HEK293 (cell line): ENCODE measurements around the gene ZNF385C.
"Not testable (repeated sequence)": the region's sequence is repeated elsewhere in the genome, so short reads cannot be mapped to it uniquely, and the experiment has no call there.

Source experiments
- CTCF ChIA-PET: fragments of 350-600 bp; formaldehyde crosslinking; extraction: SDS; loops from one replicate; lab custom pipeline; 2021; ENCODE audit warnings: antibody characterized with exemption; lab: Yijun Ruan, JAX
- POLR2A ChIA-PET: fragments of 300-600 bp; formaldehyde crosslinking; extraction: SDS; loops from one replicate; lab custom pipeline; 2020; ENCODE audit warnings: antibody characterized with exemption, inconsistent platforms; lab: Yijun Ruan, JAX
- H3K27ac ChIP-seq: fragments of 200-500 bp; sonication (Bioruptor generic); 2 replicates; pipeline ENCODE4 v1.5.1; 2014; ENCODE audit warnings: low read depth, low read length, control low read depth, inconsistent platforms; ENCODE audit errors: extremely low read depth
- H3K36me3 ChIP-seq, 2 experiments: fragments of 200-500 bp in 1 of 2; sonication (Bioruptor generic) in 1 of 2; 1 replicate in 1 of 2; 2 replicates in 1 of 2; pipeline ENCODE4 v1.5.1; 2014 to 2017; ENCODE audit warnings: inconsistent platforms in 2 of 2, low read length in 2 of 2; ENCODE audit not compliant: control insufficient read depth in 2 of 2, insufficient read depth in 1 of 2
- H3K4me1 ChIP-seq: fragments of 200-500 bp; sonication (Bioruptor generic); 2 replicates; pipeline ENCODE4 v1.5.1; 2014; ENCODE audit warnings: mild to moderate bottlenecking, low read length, inconsistent platforms; ENCODE audit not compliant: control insufficient read depth, insufficient read depth
- H3K4me3 ChIP-seq: 2 replicates; pipeline ENCODE4 v1.5.1; 2011; ENCODE audit warnings: low read depth, mild to moderate bottlenecking, control low read depth, low read length, moderate library complexity
- H3K9me3 ChIP-seq: fragments of 200-500 bp; sonication (Bioruptor generic); 2 replicates; pipeline ENCODE4 v1.5.1; 2014; ENCODE audit warnings: low read depth, low read length, inconsistent platforms; ENCODE audit not compliant: control insufficient read depth, insufficient read depth
- AEBP2 ChIP-seq: fragments of 450-650 bp; formaldehyde crosslinking; IDR thresholded peaks from 2 replicates; pipeline ENCODE4 v1.5.1; 2016; ENCODE audit warnings: missing biosample characterization, missing genetic modification characterization, borderline replicate concordance
- BCL11A ChIP-seq: fragments of 450-650 bp; formaldehyde crosslinking; IDR thresholded peaks from 2 replicates; pipeline ENCODE4 v1.5.1; 2016; ENCODE audit warnings: low read depth, missing biosample characterization, missing genetic modification characterization
- BCL11B ChIP-seq: fragments of 450-650 bp; formaldehyde crosslinking; IDR thresholded peaks from 2 replicates; pipeline ENCODE4 v1.5.1; 2016; ENCODE audit warnings: low read depth, missing biosample characterization, missing genetic modification characterization
- GFI1B ChIP-seq: fragments of 450-650 bp; formaldehyde crosslinking; IDR thresholded peaks from 2 replicates; pipeline ENCODE4 v1.5.1; 2016; ENCODE audit warnings: missing biosample characterization, missing genetic modification characterization
- PRDM10 ChIP-seq: fragments of 450-650 bp; formaldehyde crosslinking; IDR thresholded peaks from 2 replicates; pipeline ENCODE4 v1.5.1; 2016; ENCODE audit warnings: missing biosample characterization, missing genetic modification characterization
- ZFP69B ChIP-seq: fragments of 450-650 bp; formaldehyde crosslinking; IDR thresholded peaks from 2 replicates; pipeline ENCODE4 v1.5.1; 2016; ENCODE audit warnings: missing biosample characterization, missing genetic modification characterization
- ZIC2 ChIP-seq: fragments of 450-650 bp; formaldehyde crosslinking; IDR thresholded peaks from 2 replicates; pipeline ENCODE4 v1.5.1; 2016; ENCODE audit warnings: missing biosample characterization, missing genetic modification characterization
- ZNF155 ChIP-seq: fragments of 450-650 bp; formaldehyde crosslinking; IDR thresholded peaks from 2 replicates; pipeline ENCODE4 v1.5.1; 2016; ENCODE audit warnings: missing biosample characterization, missing genetic modification characterization
- ZNF335 ChIP-seq: fragments of 450-650 bp; formaldehyde crosslinking; conservative IDR thresholded peaks from 2 replicates; pipeline ENCODE4 v1.5.1; 2016; ENCODE audit warnings: missing biosample characterization, missing genetic modification characterization
- ZNF366 ChIP-seq: fragments of 450-650 bp; formaldehyde crosslinking; conservative IDR thresholded peaks from 2 replicates; pipeline ENCODE4 v1.5.1; 2016; ENCODE audit warnings: missing biosample characterization, missing genetic modification characterization
- ZNF37A ChIP-seq: fragments of 450-650 bp; IDR thresholded peaks from 2 replicates; pipeline ENCODE4 v1.5.1; 2018; ENCODE audit warnings: missing biosample characterization, missing genetic modification characterization
- ZNF514 ChIP-seq: fragments of 450-650 bp; formaldehyde crosslinking; IDR thresholded peaks from 2 replicates; pipeline ENCODE4 v1.5.1; 2016; ENCODE audit warnings: missing biosample characterization, missing genetic modification characterization
- ZNF560 ChIP-seq: fragments of 450-650 bp; formaldehyde crosslinking; IDR thresholded peaks from 2 replicates; pipeline ENCODE4 v1.5.1; 2017; ENCODE audit warnings: missing biosample characterization, missing genetic modification characterization, borderline replicate concordance
- ZNF585B ChIP-seq: fragments of 450-650 bp; formaldehyde crosslinking; IDR thresholded peaks from 2 replicates; pipeline ENCODE4 v1.5.1; 2016; ENCODE audit warnings: missing biosample characterization, missing genetic modification characterization
- ZNF596 ChIP-seq: fragments of 450-650 bp; IDR thresholded peaks from 2 replicates; pipeline ENCODE4 v1.5.0; 2018; ENCODE audit warnings: missing biosample characterization, mild to moderate bottlenecking, missing genetic modification characterization, moderate library complexity
- ZNF600 ChIP-seq: fragments of 450-650 bp; formaldehyde crosslinking; IDR thresholded peaks from 2 replicates; pipeline ENCODE4 v1.5.1; 2016; ENCODE audit warnings: missing biosample characterization, missing genetic modification characterization
- ZNF777 ChIP-seq: fragments of 450-650 bp; formaldehyde crosslinking; IDR thresholded peaks from 2 replicates; pipeline ENCODE4 v1.5.1; 2017; ENCODE audit warnings: missing biosample characterization, missing genetic modification characterization, borderline replicate concordance

The ZNF385C gene

GRCh38 chr17:42097691-42098631 lies at the start of gene ZNF385C:
TSS of gene ZNF385C (minus strand) at chr17:42098473. CDS start at chr17:42063056, 35,417 bp downstream.
- Histone ChIP-seq H3K9me3 (no peaks in the 10 kb centered on the region), H3K36me3 (no peaks in the 10 kb centered on the region), H3K4me3 (peak within 1 kb of the TSS; percentile 12), H3K4me1 (no peaks in the 10 kb centered on the region; the same call in 1 of the 2 replicates)
- ChIA-PET POLR2A (interaction anchor here (0.7 to 2.0 kb wide), 2 partner anchors 33 to 71 kb away, joined by 4 to 5 read pairs; no protein-coding TSS in a partner anchor), CTCF (interaction anchor here (0.7 to 12.3 kb wide), 8 partner anchors 18 to 134 kb away, joined by 3 to 132 read pairs (median 7); partner anchors contain the start of gene NKIRAS2)
- TF ChIP-seq ZFP69B (no peak), GFI1B (tag by site-specific recombination) (no peak), ZNF155 (no peak), PRDM10 (peak; percentile 55), ZNF600 (tag by site-specific recombination) (0 out of 2 replicates have a peak, but pooled peaks have one; percentile 12), ZNF777 (peak; percentile 29; the same call in 1 of the 2 replicates), ZNF335 (tag by site-specific recombination) (peak; percentile 66), ZIC2 (0 out of 2 replicates have a peak, but pooled peaks have one; percentile 15)
- TF ChIP-seq, all 188 proteins: peak for 5
- H3K27ac ChIP-seq, result no peak within 1 kb of the TSS

- Histone ChIP-seq H3K36me3 (peaks cover 21 to 63% of the 10 kb centered on the region in 2 experiments), H3K4me1 (peaks cover 9% of the 10 kb centered on the region), H3K9me3 (no peaks in the 10 kb centered on the region)
- CTCF ChIA-PET, result no interaction called here
- TF ChIP-seq ZNF37A (no peak), ZNF600 (tag by site-specific recombination) (peak; percentile 68; the same call in 1 of the 2 replicates), ZNF366 (peak; percentile 96), ZFP69B (no peak), AEBP2 (no peak), ZNF596 (tag by site-specific recombination) (peak; percentile 57), ZNF514 (tag by site-specific recombination) (no peak), ZNF585B (no peak), ZNF560 (tag by site-specific recombination) (no peak), BCL11A (tag by site-specific recombination) (no peak), BCL11B (no peak)
- TF ChIP-seq, all 188 proteins: peak for 3
- Histone ChIP-seq H3K27ac (no peak overlapping the region), H3K4me3 (no peak overlapping the region)
- POLR2A ChIA-PET, result interaction anchor here (0.7 kb wide), 1 partner anchor 9 kb away, joined by 3 read pairs; no protein-coding TSS in a partner anchor
Observed at GRCh38 chr17:42146911-42147607, 48.8 kb upstream of the ZNF385C start.

- CTCF ChIA-PET, result interaction anchor here (1.3 to 1.6 kb wide), 2 partner anchors 20 to 39 kb away, joined by 5 read pairs; no protein-coding TSS in a partner anchor
- peaks cover 18 to 54% of the 10 kb centered on the region in 2 experiments for H3K36me3 ChIP-seq
Observed at GRCh38 chr17:42143138-42143537, 44.9 kb upstream of the ZNF385C start.

More at GRCh38 chr17:42143138-42143537, 44.9 kb upstream of the ZNF385C start:
- H3K4me3 ChIP-seq, H3K27ac ChIP-seq, POLR2A ChIA-PET, H3K9me3 ChIP-seq, H3K4me1 ChIP-seq: not testable (repeated sequence)
